Cardiac muscle cell (in vitro differentiated cells and primary cell): Measurements from ENCODE around the gene CPNE6. TPM values are rescaled to one million over a fixed set of nuclear protein-coding genes. Genes with fewer than 3 reads are reported as not detected.

Experiments
- DNase-seq, 2 donors: peaks; one replicate each; pipeline versions ENCODE4 v3.0.0 to v3.0.0-alpha.2; 2010 to 2017; ENCODE audit warnings: low read depth in 1 of 2, low spot score in 1 of 2
- H3K27ac ChIP-seq: fragments of 200-600 bp; sonication (generic); 2 replicates; pipeline ENCODE4 v1.5.1; 2016
- H3K27me3 ChIP-seq: fragments of 200-600 bp; sonication (generic); 2 replicates; pipeline ENCODE4 v1.6.0; 2016; ENCODE audit warnings: control low read depth
- H3K36me3 ChIP-seq: fragments of 200-600 bp; sonication (generic); 2 replicates; pipeline ENCODE4 v1.5.1; 2016; ENCODE audit warnings: control low read depth
- H3K4me1 ChIP-seq: fragments of 200-600 bp; sonication (generic); 2 replicates; pipeline ENCODE4 v1.8.1; 2017; ENCODE audit warnings: low read depth, mild to moderate bottlenecking, mixed run types
- H3K4me3 ChIP-seq: fragments of 200-600 bp; sonication (generic); 2 replicates; pipeline ENCODE4 v1.5.1; 2016; ENCODE audit warnings: mild to moderate bottlenecking
- H3K9me3 ChIP-seq: fragments of 200-600 bp; sonication (generic); 2 replicates; pipeline ENCODE4 v1.5.1; 2017; ENCODE audit warnings: low read depth, mild to moderate bottlenecking, control low read depth
- polyA plus RNA-seq: library from polyadenylated mRNA; unstranded; fragments of >200 nt; fragmentation: Nextera tagmentation; extraction: Ambion mirVana; gene quantifications from 2 replicates; pipeline ENCODE4 v1.2.1, GENCODE V29; 2016
- total RNA-seq: library from RNA; depleted of rRNA; stranded (reverse); fragments of >200 nt; gene quantifications from 2 replicates; pipeline ENCODE4 v1.2.3, GENCODE V29; 2016
- TF ChIP-seq, protein P1 (sequence below): IDR thresholded peaks from 2 replicates; pipeline ENCODE4 v1.5.1; 2012; ENCODE audit warnings: low read depth, mild to moderate bottlenecking, low read length

Gene CPNE6
- total and polyA plus RNA-seq, 2 experiments from 2014 or later: 0.12 to 0.43 TPM

DNA sequence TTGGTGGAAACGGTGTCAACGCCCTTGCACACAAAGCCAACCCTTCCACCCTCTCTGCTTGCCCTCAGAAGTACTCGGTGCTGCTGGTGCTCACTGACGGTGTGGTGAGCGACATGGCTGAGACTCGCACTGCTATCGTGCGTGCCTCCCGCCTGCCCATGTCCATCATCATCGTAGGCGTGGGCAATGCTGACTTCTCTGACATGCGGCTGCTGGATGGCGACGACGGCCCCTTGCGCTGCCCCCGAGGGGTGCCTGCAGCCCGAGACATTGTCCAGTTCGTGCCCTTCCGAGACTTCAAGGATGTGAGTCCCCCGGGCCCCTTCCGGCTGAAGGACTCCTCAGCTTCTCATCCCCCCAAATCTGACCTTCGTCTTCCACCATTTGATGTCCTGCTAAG, 5.7 kb downstream of the CPNE6 start:
- Histone ChIP-seq H3K4me1 (no peaks in the 10 kb centered on the region), H3K36me3 (no peaks in the 10 kb centered on the region), H3K27me3 (peaks cover 16% of the 10 kb centered on the region), H3K9me3 (no peaks in the 10 kb centered on the region), H3K4me3 (no peak overlapping the region), H3K27ac (no peak overlapping the region)
- DNase-seq: no peak
- TF ChIP-seq, protein P1, sequence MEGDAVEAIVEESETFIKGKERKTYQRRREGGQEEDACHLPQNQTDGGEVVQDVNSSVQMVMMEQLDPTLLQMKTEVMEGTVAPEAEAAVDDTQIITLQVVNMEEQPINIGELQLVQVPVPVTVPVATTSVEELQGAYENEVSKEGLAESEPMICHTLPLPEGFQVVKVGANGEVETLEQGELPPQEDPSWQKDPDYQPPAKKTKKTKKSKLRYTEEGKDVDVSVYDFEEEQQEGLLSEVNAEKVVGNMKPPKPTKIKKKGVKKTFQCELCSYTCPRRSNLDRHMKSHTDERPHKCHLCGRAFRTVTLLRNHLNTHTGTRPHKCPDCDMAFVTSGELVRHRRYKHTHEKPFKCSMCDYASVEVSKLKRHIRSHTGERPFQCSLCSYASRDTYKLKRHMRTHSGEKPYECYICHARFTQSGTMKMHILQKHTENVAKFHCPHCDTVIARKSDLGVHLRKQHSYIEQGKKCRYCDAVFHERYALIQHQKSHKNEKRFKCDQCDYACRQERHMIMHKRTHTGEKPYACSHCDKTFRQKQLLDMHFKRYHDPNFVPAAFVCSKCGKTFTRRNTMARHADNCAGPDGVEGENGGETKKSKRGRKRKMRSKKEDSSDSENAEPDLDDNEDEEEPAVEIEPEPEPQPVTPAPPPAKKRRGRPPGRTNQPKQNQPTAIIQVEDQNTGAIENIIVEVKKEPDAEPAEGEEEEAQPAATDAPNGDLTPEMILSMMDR: no peak

DNA sequence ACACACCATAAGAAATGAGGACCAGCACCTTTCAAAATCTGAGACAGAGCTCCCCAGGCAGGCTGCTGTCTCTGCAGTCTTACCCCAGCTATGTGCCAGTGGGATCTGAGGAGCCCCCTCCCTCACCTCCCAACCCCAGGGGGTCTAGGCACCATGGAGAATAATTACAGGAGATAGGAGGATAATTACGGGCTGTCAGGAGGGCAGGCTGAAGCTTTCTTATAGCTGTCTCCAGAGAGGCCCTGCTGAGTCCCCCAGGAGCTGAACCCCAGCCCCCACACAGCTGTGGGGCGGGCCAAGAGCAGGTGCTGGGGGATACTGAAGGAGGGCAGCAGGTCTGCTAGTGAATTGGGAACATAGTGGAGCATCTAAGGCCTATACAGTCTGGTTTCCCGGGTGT, 6.8 kb downstream of the CPNE6 start:
- Histone ChIP-seq H3K27me3 (peaks cover 26% of the 10 kb centered on the region), H3K36me3 (no peaks in the 10 kb centered on the region), H3K4me1 (no peaks in the 10 kb centered on the region), H3K4me3 (no peak overlapping the region), H3K27ac (no peak overlapping the region), H3K9me3 (no peaks in the 10 kb centered on the region)
- TF ChIP-seq, protein P1: no peak
- no peak for DNase-seq

DNA sequence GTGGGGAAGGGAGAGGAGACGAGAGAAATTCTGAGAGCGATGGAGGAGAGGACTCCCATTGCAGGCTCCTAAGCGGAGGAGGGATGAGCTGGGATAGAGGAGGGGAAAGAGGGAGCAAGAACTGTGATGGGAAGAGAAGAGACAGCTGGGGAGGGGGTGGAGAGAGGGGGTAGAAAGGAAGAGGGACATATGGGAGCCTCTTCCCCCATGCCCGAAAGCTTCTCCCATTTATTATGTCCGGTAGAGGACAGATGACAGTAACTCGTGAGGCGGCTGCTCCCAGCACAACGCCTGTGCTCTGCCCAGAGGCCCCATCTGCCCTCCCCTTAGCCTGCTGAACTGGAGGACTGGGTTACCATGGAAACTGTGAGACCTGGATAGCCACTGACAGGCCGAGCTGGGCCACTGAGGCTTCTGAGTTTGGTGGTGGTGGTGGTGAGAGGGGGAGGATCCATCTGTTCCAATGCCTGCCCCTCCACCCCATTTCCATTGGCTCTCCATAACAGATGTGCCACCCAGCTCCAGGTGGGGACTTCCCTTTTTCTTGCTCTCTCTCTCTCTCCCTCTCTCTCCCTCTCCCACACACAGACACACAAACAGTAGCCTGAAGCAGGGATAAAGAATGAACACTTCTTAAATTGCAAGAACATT, 8.3 kb downstream of the CPNE6 start:
- no peak for DNase-seq
- Histone ChIP-seq H3K36me3 (no peaks in the 10 kb centered on the region), H3K27me3 (peaks cover 28% of the 10 kb centered on the region), H3K9me3 (no peaks in the 10 kb centered on the region), H3K4me3 (no peak overlapping the region), H3K4me1 (no peaks in the 10 kb centered on the region), H3K27ac (no peak overlapping the region)
- TF ChIP-seq, protein P1: no peak

DNA sequence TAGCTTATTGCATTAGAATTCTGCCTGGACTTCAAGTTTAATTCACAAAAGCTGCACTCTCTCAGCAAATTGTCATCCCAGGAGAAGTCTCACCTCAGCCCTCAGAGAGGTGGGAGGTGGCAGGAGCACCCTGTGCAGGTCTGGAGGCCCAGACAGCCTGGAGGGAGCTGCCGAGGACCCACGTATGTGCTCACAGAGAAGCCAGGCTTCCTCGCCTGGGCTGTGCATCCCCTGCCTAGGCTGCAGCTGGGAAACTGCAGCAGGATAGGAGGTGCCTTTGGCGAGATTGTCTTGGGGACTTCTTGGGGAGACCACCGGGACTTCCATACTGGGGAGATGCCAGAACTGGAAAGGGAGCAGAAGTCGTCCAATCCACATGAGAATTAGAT, 8.8 kb downstream of the CPNE6 start:
- Histone ChIP-seq H3K9me3 (no peaks in the 10 kb centered on the region), H3K4me3 (no peak overlapping the region), H3K4me1 (no peaks in the 10 kb centered on the region), H3K36me3 (no peaks in the 10 kb centered on the region), H3K27ac (no peak overlapping the region), H3K27me3 (peaks cover 28% of the 10 kb centered on the region)
- TF ChIP-seq, protein P1: no peak
- DNase-seq: no peak

DNA sequence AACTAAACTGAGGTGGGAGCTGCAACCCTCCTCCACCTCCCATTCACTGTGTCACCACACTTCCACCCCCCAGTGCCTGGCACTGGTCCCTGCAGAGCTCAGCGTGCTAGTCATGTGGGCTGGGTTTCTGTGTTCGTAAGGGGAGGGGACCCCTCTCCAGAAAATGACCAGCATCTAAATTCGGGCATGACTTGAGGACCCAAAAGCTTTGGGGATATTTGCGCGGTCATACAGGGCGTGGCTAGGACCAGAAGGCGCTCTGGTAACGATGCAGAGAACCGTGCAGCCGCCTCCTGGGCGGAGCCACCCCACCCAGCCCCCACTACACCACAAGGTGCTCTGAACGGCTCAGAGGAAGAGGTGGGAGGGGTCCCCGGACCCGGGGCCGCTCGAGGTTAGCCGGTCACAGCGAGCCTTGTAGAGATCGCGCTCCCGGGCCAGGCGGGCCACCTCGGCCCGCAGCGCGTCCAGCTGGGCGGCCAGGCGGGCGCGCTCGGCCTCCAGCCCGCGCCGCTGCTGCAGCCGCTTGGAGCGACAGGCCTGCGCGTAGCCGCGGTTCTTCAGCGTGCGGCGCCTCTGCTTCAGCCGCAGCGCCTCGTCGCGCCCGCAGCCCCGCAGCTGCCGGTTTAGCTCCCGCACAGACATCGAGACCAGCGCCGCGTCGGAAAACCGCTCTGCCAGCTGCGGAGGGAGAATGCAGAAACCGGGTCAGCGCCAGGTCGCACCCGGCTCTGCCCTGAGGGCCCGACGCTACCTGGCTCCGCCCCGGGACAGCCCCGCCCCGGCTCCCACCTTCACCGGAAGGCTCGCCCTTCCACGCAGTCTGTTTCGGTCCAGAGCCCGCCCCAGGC, 9.8 kb downstream of the CPNE6 start:
- Histone ChIP-seq H3K27ac (no peak overlapping the region), H3K4me3 (peak overlapping the region; percentile 62), H3K9me3 (no peaks in the 10 kb centered on the region), H3K27me3 (peaks cover 28% of the 10 kb centered on the region), H3K36me3 (no peaks in the 10 kb centered on the region), H3K4me1 (no peaks in the 10 kb centered on the region)
- DNase-seq: peak; percentile 17 to 74
- TF ChIP-seq, protein P1: no peak
